Coronary artery (tissue), 2 donors: ENCODE results near the gene SCT.

Experiments used
- DNase-seq: peaks from one replicate; pipeline ENCODE4 v3.0.0-alpha.2; 2017; ENCODE audit warnings: low spot score
- H3K27ac ChIP-seq, 2 donors: fragments of 200-600 bp; sonication (generic); one replicate each; pipeline ENCODE4 v1.5.1; 2016 to 2019
- H3K4me3 ChIP-seq: fragments of 200-600 bp; sonication (generic); 2 replicates; pipeline ENCODE4 v1.5.1; 2016; ENCODE audit warnings: mild to moderate bottlenecking, moderate library complexity
- CTCF ChIP-seq: fragments of 200-600 bp; sonication (generic); IDR thresholded peaks from one replicate; pipeline ENCODE4 v1.5.1; 2019; ENCODE audit warnings: antibody characterized with exemption

Gene SCT

GRCh38 chr11:603154-603553 lies 23.8 kb downstream of the SCT start:
- no peak overlapping the region for H3K4me3 ChIP-seq
- TF ChIP-seq CTCF, result no peak
- H3K27ac ChIP-seq, result no peak overlapping the region
- no peak for DNase-seq

- DNase-seq, result no peak
- Histone ChIP-seq H3K27ac (no peak overlapping the region), H3K4me3 (no peak overlapping the region)
- TF ChIP-seq CTCF, result no peak
Measured at GRCh38 chr11:601573-602245, 25.3 kb downstream of the SCT start.

- TF ChIP-seq CTCF, result no peak
- no peak for DNase-seq
- Histone ChIP-seq H3K4me3 (no peak overlapping the region), H3K27ac (no peak overlapping the region)
Measured at GRCh38 chr11:598005-598680, 28.8 kb downstream of the SCT start.

GRCh38 chr11:597166-597725 lies 29.7 kb downstream of the SCT start:
- DNase-seq, result no peak
- Histone ChIP-seq H3K27ac (no peak overlapping the region), H3K4me3 (no peak overlapping the region)
- no peak for TF ChIP-seq CTCF

- no peak for DNase-seq
- Histone ChIP-seq H3K27ac (no peak overlapping the region), H3K4me3 (no peak overlapping the region)
- TF ChIP-seq CTCF, result no peak
Measured at GRCh38 chr11:596374-596773, 30.6 kb downstream of the SCT start.

GRCh38 chr11:595400-595799 lies 31.6 kb downstream of the SCT start:
- no peak for DNase-seq
- Histone ChIP-seq H3K27ac (no peak overlapping the region), H3K4me3 (no peak overlapping the region)
- no peak for TF ChIP-seq CTCF

- no peak overlapping the region for H3K27ac ChIP-seq
- DNase-seq, result no peak
- H3K4me3 ChIP-seq, result no peak overlapping the region
- TF ChIP-seq CTCF, result no peak
Measured at GRCh38 chr11:593347-593746, 33.6 kb downstream of the SCT start.
